ENCODE measurements around the gene SNX1.

DNA sequence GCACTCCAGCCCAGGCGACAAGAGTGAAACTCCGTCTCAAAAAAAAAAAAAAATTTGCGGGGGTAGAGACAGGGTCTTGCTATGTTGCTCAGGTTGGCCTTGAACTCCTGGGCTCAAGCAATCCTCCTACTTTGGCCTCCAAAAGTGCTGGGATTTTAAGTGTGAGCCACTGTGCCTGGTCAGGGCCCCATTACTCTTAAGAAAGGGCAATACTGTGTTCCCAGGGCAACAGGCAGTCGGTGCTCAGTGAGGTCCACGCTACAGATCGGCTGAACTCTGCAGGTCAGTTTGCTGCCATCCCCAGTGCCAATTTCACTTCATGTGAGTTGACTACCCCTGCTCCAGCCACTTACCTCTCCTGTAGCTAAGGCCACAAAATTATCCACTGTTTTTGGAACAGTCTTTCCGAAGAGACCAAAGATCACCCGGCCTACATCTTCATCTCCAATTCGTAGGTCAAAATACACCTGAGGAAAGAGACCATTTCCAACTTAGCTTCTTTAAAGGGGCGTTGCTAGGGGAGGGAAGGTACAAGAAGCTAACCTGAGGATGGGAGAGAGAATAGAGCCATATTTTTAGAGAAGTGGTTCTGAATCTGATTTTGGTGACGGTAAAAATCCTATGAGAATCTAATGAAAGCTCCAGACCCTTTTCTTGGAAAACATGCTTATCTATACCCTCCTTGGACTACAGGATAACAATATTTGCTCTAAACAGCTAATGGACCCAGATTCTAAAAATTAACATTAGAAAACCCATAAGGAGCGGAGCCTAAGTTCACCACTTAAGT is 66.1 kb downstream of the SNX1 start:
- TF ChIP-seq TAF1 (IDR thresholded peaks at IDR 0.05; ENCODE audit: borderline replicate concordance, low read depth, low read length) (no peak), POLR2A (IDR thresholded peaks at IDR 0.05; ENCODE audit: low read depth, low read length) (no peak)

All from GM12892 (cell line).